ENCODE data around the gene XPC.

The XPC gene

DNA sequence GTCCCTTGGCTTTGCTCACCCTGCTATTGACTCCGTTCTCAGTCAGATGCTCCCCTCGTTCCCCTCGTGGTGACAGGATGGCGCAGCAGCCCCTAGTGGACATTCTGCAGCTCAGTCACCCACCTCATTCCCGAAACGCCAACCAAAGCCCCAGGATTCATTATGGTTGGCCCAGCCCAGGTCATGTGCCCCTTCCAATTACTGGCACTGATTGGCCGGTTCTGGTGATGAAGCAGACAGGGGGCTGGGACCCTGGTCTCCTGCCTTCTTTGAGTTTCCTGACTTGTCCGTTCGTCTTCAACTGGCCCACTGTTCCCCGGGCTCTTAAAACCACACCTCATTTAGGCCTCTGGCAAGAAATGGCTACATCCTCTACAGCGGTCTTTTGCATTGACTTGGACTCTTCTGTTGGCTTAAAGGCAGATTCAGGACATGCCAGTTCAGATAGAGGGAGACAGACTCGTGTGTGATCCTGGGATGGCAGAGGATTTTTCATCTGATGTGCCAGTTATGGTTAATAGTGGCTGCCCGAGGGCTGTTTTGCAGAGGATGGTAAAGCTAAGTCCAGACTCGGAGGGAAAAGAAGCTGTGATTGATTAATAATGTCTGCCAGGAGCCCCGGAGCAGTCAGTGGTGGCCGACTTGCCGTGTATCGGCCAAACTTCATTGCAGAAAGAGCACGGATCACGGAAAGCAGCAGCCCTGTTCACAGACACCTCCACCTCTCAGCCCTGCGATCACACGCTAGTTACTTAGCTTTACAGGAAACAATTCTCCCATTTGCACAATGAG lies 38.1 kb upstream of the XPC start:
- no peaks in the 10 kb centered on the region for H3K27me3 ChIP-seq (replicated peaks; ENCODE audit: control insufficient read depth, insufficient read depth, low read length)
- peak overlapping the region; percentile 55 for H3K4me3 ChIP-seq (ENCODE audit: low read length)
- peaks cover 18% of the 10 kb centered on the region for H3K9me3 ChIP-seq (ENCODE audit: control insufficient read depth, low read length)
- no peaks in the 10 kb centered on the region for H3K36me3 ChIP-seq (ENCODE audit: control insufficient read depth, insufficient read depth, low read length, severe bottlenecking)
- H3K4me1 ChIP-seq (ENCODE audit: control insufficient read depth, insufficient read depth, low read length) = peaks cover 3% of the 10 kb centered on the region
- peak overlapping the region; percentile 64 for H3K9ac ChIP-seq (ENCODE audit: low read length)
- no peak for DNase-seq (ENCODE audit: low read depth)

DNA sequence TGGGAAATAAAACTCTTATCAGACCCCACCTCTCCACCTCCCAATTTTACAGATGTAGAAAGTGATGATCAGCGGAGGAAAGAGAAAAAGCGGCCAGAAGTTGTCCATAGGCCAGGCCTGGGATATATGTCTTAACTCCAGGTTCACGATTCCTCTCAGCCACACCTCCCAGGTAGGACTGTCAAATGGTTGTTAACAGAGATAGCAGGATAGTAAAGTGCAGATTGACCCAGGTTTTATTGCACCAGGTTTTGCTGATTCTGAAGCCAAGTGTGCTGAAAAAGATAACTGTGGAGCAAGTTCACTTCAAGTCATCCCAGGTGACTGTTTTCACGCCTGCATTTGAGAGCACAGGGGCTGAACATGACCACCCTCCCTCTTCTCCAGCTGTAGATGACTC lies 36.4 kb upstream of the XPC start:
- Histone ChIP-seq H3K9ac (ENCODE audit: low read length) (no peak overlapping the region), H3K27me3 (replicated peaks; ENCODE audit: control insufficient read depth, insufficient read depth, low read length) (no peaks in the 10 kb centered on the region), H3K4me3 (ENCODE audit: low read length) (no peak overlapping the region), H3K9me3 (ENCODE audit: control insufficient read depth, low read length) (peaks cover 3% of the 10 kb centered on the region), H3K36me3 (ENCODE audit: control insufficient read depth, insufficient read depth, low read length, severe bottlenecking) (no peaks in the 10 kb centered on the region), H3K4me1 (ENCODE audit: control insufficient read depth, insufficient read depth, low read length) (peaks cover 17% of the 10 kb centered on the region)
- no peak for DNase-seq (ENCODE audit: low read depth)

DNA sequence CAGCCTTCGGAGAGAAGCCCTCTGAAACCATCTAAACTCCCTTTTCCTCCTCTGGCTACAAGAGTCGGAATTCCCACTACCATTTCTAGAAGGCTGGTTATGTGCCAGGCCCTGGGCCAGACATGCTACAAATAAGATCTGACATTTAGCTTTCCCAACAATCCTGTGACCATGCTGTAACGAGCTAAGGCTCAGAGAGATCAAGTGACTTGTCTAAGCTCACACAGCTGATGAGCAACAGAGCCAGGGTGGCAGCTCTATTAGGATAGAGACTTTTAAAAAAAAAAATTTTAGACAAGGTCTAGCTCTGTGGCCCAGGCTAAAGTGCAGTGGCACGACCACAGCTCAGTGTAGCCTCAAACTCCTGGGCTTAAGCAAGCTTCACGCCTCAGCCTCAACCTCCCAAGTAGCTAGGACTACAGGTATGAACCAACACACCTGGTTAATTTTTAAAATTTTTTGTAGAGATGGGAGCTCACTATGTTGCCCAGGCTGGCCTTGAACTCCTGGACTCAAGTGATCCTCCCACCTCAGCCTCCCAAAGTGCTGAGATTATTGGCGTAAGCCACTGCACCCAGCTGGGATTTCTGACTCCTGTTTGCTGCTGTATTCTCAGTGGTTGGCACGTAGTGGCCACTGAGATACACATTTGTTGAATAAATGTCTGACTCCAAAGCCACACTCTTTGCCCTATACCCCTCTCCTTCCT lies 34.8 kb upstream of the XPC start:
- Histone ChIP-seq H3K4me1 (ENCODE audit: control insufficient read depth, insufficient read depth, low read length) (peaks cover 31% of the 10 kb centered on the region), H3K36me3 (ENCODE audit: control insufficient read depth, insufficient read depth, low read length, severe bottlenecking) (no peaks in the 10 kb centered on the region), H3K9me3 (ENCODE audit: control insufficient read depth, low read length) (no peaks in the 10 kb centered on the region), H3K27me3 (replicated peaks; ENCODE audit: control insufficient read depth, insufficient read depth, low read length) (no peaks in the 10 kb centered on the region), H3K9ac (ENCODE audit: low read length) (no peak overlapping the region), H3K4me3 (ENCODE audit: low read length) (no peak overlapping the region)
- DNase-seq (ENCODE audit: low read depth) = no peak

DNA sequence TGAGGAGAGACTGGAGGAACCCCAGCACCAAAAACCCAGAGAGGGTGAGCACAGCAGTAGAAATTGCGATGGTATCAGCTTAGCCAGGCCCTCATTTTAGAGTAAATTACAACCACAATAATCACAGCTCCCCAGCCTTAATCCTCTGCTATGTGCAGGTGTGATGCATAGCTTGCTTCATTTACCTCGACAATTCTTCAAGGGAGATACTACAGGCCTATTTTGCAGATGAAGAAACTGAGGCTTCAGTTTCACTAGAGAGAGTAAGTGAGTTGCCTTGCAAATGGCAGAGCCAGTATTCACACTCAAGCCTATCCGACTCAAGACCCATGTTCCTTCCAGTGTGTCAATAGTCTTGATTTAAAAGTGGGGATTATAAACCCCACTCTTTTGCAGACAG lies 33.6 kb upstream of the XPC start:
- Histone ChIP-seq H3K9ac (ENCODE audit: low read length) (no peak overlapping the region), H3K27me3 (replicated peaks; ENCODE audit: control insufficient read depth, insufficient read depth, low read length) (no peaks in the 10 kb centered on the region), H3K4me3 (ENCODE audit: low read length) (no peak overlapping the region), H3K9me3 (ENCODE audit: control insufficient read depth, low read length) (no peaks in the 10 kb centered on the region), H3K4me1 (ENCODE audit: control insufficient read depth, insufficient read depth, low read length) (peaks cover 31% of the 10 kb centered on the region), H3K36me3 (ENCODE audit: control insufficient read depth, insufficient read depth, low read length, severe bottlenecking) (no peaks in the 10 kb centered on the region)
- DNase-seq (ENCODE audit: low read depth) = no peak

DNA sequence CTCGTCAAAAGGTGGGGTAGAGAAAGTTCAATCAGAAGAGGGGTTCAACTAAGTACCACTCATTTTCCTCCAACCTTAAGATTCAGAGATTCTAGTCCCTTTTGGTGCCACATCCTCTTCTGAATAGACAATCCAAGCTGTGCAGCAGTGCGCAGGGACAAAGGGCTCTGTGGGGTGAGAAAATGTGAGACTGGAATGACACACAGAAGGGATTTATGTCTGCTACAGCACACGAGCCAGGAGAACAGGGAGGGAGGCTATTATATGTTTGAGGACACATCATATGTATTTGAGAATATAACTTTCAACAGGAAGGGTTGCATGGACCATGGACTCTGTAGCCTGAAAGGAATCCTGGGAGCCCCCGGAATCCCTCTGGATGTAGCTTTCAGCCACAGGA lies 33.2 kb upstream of the XPC start:
- peaks cover 31% of the 10 kb centered on the region for H3K4me1 ChIP-seq (ENCODE audit: control insufficient read depth, insufficient read depth, low read length)
- H3K9ac ChIP-seq (ENCODE audit: low read length) = no peak overlapping the region
- no peak overlapping the region for H3K4me3 ChIP-seq (ENCODE audit: low read length)
- H3K27me3 ChIP-seq (replicated peaks; ENCODE audit: control insufficient read depth, insufficient read depth, low read length) = no peaks in the 10 kb centered on the region
- no peaks in the 10 kb centered on the region for H3K36me3 ChIP-seq (ENCODE audit: control insufficient read depth, insufficient read depth, low read length, severe bottlenecking)
- no peaks in the 10 kb centered on the region for H3K9me3 ChIP-seq (ENCODE audit: control insufficient read depth, low read length)
- no peak for DNase-seq (ENCODE audit: low read depth)

DNA sequence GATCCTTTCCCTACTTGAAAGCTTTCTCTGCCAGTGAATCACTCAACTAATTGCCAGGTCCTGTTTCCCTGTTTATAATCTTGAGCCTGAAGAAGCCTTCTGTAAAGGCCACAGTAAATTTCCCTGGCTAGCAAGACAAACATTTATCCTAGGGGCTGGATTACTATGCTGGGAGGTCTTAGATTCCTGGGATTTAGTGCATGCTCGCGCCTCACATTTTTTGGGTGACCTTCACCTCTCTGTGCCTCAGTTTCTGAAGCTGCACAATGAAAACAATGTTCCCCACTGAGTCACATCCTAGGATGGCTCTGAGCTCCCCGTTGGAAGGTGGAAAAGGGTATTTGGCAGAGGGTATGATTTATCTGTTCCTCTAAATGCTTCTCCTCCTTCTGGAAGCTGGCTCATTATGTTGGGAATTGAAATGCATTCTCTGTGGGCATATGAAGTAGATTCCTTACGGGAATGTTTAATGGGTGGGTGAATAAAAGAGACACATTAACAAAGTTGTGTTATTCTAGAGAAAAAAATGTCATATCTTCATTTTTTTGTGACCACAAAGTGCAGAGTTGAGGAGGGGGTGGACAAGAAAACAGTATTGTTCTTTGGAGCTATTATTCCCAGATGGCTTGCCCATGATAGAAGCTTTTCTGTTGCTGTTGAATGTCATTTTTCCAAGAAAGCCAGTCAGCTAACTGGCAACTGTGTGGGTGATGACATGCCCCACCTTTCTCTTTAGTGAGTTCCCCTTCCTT lies 32.6 kb upstream of the XPC start:
- peak; percentile 62 for DNase-seq (ENCODE audit: low read depth)
- H3K9me3 ChIP-seq (ENCODE audit: control insufficient read depth, low read length) = no peaks in the 10 kb centered on the region
- no peaks in the 10 kb centered on the region for H3K36me3 ChIP-seq (ENCODE audit: control insufficient read depth, insufficient read depth, low read length, severe bottlenecking)
- no peaks in the 10 kb centered on the region for H3K27me3 ChIP-seq (replicated peaks; ENCODE audit: control insufficient read depth, insufficient read depth, low read length)
- H3K4me1 ChIP-seq (ENCODE audit: control insufficient read depth, insufficient read depth, low read length) = peaks cover 31% of the 10 kb centered on the region
- H3K4me3 ChIP-seq (ENCODE audit: low read length) = no peak overlapping the region
- H3K9ac ChIP-seq (ENCODE audit: low read length) = no peak overlapping the region

DNA sequence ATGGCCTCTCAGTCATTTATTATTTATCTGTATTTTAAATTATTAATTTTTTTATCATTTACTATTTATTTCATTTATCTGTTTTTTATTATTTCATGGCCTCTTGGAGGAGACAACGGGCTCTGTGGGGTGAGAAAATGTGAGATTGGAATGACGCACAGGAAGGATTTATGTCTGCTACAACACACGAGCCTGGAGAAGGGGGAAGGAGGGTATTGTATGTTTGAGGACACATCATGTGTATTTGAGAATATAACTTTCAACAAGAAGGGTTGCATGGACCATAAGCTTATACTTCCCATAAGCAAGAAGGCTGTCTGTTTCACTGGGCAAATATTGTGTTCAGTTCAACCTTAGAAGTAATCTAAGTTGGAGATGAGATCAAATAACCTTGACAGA lies 31.9 kb upstream of the XPC start:
- Histone ChIP-seq H3K4me3 (ENCODE audit: low read length) (no peak overlapping the region), H3K9ac (ENCODE audit: low read length) (peak overlapping the region; percentile 41), H3K9me3 (ENCODE audit: control insufficient read depth, low read length) (no peaks in the 10 kb centered on the region), H3K36me3 (ENCODE audit: control insufficient read depth, insufficient read depth, low read length, severe bottlenecking) (no peaks in the 10 kb centered on the region), H3K4me1 (ENCODE audit: control insufficient read depth, insufficient read depth, low read length) (peaks cover 31% of the 10 kb centered on the region), H3K27me3 (replicated peaks; ENCODE audit: control insufficient read depth, insufficient read depth, low read length) (no peaks in the 10 kb centered on the region)
- no peak for DNase-seq (ENCODE audit: low read depth)

DNA sequence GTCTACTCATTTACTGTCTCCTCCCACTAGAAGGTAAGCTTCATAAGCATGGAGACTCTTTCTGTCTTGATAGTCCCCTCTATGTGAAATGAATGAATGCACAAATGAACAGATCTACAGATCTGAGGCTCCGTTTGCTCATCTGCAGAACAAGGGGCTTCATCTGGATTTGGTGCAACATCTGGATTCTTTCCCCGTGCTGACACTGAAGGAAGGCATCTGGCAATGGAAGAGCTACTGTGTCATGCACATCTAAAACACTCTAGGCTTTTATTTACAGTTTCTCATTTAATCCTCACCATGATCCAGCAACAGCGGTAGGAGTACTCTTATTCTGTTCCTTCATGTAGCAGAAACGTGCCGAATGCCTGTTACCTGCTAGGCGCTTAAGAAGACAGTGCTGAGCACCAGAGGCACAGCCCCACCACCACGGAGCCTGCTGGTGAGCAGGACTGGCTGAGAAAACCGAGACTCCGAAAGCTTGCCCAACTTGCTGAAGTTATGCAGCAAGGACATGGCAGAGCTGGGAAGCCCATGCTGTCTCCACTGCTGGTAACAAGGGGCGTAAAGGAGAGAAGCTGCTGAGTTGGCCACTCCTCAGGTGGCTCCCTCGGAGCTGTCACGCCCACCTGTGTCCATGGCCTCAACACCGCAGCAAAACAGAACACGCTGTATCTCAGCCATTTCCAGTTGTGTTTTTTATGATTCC lies 31.3 kb upstream of the XPC start:
- Histone ChIP-seq H3K27me3 (replicated peaks; ENCODE audit: control insufficient read depth, insufficient read depth, low read length) (no peaks in the 10 kb centered on the region), H3K9ac (ENCODE audit: low read length) (no peak overlapping the region), H3K4me3 (ENCODE audit: low read length) (no peak overlapping the region), H3K9me3 (ENCODE audit: control insufficient read depth, low read length) (no peaks in the 10 kb centered on the region), H3K4me1 (ENCODE audit: control insufficient read depth, insufficient read depth, low read length) (peaks cover 36% of the 10 kb centered on the region), H3K36me3 (ENCODE audit: control insufficient read depth, insufficient read depth, low read length, severe bottlenecking) (no peaks in the 10 kb centered on the region)
- DNase-seq (ENCODE audit: low read depth) = peak; percentile 46

DNA sequence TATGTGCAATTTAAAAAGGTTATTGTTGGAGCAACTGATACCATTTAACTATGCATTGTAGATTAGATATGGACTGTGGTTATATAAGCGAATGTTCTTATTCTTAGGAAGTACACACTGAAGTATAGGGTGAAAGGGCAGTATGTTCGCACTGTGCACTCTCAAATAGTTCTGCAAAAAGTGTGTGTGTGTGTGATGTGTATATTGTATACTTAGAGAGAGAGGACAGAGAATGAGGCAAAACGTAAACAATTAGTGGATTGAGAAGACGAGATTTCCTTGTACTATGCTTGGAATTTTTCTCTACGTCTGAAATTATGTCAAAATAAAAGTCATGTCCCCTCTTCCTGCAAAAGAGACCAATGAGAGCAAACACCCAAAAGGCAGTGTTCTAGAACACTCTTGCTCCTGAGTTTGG lies 30.6 kb upstream of the XPC start:
- H3K9ac ChIP-seq (ENCODE audit: low read length) = no peak overlapping the region
- H3K27me3 ChIP-seq (replicated peaks; ENCODE audit: control insufficient read depth, insufficient read depth, low read length) = no peaks in the 10 kb centered on the region
- H3K36me3 ChIP-seq (ENCODE audit: control insufficient read depth, insufficient read depth, low read length, severe bottlenecking) = no peaks in the 10 kb centered on the region
- H3K9me3 ChIP-seq (ENCODE audit: control insufficient read depth, low read length) = no peaks in the 10 kb centered on the region
- no peak overlapping the region for H3K4me3 ChIP-seq (ENCODE audit: low read length)
- peaks cover 44% of the 10 kb centered on the region for H3K4me1 ChIP-seq (ENCODE audit: control insufficient read depth, insufficient read depth, low read length)
- DNase-seq (ENCODE audit: low read depth) = peak; percentile 64

DNA sequence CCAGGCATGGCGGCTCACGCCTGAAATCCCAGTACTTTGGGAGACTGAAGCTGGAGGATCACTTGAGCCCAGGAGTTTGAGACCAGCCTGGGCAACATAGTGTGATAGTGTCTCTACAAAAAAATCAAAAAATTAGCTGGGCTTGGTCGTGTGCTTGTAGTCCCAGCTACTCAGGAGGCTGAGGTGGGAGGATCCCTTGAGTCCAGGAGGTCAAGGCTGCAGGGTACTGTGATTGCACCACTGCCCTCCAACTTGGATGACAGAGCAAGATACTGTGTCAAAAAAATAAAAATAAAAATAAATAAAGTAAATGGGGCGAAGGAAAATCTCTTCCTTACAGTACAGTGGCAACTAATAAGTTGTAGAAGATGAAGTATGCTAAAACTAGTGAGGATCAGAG lies 29.8 kb upstream of the XPC start:
- no peak for DNase-seq (ENCODE audit: low read depth)
- Histone ChIP-seq H3K36me3 (ENCODE audit: control insufficient read depth, insufficient read depth, low read length, severe bottlenecking) (no peaks in the 10 kb centered on the region), H3K9ac (ENCODE audit: low read length) (no peak overlapping the region), H3K4me3 (ENCODE audit: low read length) (no peak overlapping the region), H3K27me3 (replicated peaks; ENCODE audit: control insufficient read depth, insufficient read depth, low read length) (no peaks in the 10 kb centered on the region), H3K4me1 (ENCODE audit: control insufficient read depth, insufficient read depth, low read length) (peaks cover 51% of the 10 kb centered on the region), H3K9me3 (ENCODE audit: control insufficient read depth, low read length) (no peaks in the 10 kb centered on the region)

Data from adipocyte (in vitro differentiated cells).